HUDEP-2 (cell line): ENCODE measurements around the gene ZNF850.

ENCODE experiments used
- DNase-seq, 76 experiments: peaks; one replicate each; lab custom pipeline; 2025; ENCODE audit not compliant: unreplicated experiment in 76 of 76; lab: John Stamatoyannopoulos, UW

ZNF850 gene

DNA sequence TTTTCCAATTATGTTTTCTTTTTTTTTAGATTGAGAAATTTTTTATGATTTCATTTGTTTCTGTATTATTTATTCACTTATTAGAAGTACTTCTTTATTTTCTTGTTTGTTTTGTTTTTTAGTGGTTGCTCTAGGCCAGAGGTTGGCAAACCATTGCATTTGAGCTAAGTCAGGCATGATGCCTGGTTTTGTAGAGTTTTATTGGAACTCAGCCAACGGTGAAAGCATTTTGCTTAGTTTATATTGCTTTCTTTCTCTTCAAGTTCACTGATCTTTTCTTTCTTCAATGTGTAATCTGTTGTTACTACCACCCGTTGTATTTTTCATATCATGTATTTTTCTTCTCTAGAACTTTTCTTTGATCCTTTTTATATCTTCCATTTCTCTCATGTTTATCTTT, 65.5 kb downstream of the ZNF850 start:
- no peak for DNase-seq

DNA sequence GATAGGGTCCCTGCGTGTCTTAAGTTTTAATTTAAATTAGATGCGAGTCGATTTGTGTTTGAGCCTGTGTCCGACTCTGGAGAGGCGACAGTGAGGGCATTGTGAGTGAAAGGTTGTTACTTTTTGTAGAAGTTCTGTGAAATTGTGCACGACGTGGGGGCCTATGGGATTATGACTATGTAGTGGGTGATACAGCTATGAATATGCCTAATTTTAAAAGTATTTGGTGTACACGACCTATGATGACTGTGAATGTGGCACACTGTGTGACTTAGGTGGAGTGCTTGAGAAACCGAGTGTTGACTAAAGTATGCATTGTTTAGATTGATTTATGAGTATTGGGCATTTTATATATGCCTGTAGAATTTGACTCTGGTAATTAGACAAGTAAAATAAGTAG, 84.5 kb downstream of the ZNF850 start:
- DNase-seq = peak in 2 of 76 experiments; percentile 42 to 54

DNA sequence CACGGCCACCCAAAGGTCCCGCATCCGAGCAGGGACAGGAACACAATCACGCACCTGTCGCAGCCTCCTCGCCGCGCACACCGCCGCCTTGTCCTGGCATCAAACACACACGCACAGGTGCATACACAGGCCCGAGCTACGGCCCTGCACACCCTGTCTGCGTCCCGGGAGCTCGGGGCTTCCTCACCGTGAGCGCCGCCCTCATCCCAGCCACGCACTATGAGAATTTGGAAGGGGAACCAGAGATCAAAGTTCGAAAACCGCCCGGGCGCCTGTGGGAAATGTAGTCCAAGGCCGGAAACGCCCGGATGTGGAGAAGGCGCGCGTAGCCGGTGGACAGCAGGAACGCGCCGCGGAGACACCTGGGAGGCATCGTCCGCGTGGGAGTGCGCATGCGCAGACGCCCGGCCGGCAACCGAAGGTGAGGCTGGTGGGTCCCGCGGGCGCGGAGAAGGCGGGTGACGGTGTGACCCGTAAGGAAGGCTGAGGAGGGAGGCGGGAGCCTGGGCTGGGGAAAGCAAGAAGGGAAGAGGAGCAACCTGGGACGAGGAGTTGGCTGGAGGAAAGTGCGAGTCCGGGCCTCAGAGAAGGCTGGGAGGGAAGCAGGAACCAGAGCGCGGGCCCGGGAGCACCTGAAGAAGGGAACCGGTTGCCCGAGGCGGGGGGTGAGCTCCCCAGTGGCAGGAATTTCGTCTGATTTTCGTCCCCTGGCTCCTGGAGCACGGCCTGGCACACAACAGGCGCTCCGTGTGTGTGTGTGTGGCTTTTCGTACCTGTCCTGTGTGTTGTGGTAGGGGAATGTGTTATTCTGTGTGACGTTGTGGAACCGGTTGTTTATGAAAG, 85.2 kb downstream of the ZNF850 start, which contains the start of gene ZNF567:
ZNF567 (plus strand) TSS at position 399 of the 843 bp plus-strand sequence. CDS start 7,256 bp downstream, outside the sequence.
- DNase-seq = peak in 75 of 76 experiments; percentile 75 to 99 (median 97)

DNA sequence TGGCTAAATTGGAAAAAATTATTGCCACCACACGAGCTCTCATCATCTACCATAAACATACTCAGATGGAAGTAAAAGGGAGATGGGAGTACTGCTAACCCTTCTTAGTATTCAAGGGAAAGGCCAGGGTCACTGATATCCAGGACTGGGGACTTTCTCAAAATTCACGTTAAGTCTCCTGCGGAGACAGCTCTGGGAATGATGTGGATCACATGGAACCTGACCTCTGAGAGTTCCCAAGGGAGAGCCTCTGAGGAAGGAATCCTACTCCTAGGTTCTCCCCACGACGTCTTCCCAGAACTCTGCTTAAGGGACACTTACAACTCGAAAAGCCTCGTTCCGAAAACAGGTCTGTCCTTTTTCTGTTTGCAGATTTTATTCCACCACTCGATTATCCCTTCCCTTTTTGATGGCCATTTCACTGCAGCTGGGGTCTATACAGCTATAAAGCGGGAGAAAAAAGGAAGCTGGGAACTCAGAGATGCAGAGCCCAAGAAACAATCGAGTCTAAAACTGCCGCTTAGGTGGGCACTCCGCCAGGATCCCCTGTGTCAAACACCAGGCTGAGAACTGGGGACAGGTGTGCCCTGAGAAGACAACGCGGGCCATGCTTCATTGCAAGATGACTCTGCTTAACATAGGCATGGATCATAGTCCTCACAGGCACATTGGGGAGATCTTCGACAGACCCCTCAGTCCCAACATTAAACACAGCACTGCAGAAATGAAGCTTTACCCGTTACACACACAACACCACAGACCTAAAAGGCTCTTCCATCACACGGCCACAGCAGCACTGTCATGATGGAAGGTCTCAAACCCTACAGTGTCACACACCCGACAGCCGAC, 86.0 kb downstream of the ZNF850 start:
- peak in 15 of 76 experiments; percentile 3 to 66 (median 37) for DNase-seq

DNA sequence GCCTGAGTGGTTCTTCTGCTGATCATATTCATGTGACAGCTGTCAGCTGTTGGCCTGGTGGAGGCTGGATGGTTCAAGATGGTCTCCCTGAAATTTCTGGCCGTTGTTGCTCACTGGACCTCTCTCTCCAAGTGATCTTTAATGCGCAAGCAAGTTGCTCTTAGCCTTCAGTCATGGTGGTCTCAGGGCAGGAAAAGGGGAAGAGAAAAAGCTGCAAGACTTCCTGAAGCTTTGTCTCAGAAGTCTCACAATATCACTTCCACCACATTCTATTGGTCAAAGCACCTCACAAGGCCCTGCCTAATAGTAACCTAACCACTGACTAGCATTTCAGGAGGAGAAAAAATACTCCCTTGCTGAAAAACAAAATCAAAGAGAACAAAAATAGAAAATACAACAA, 86.8 kb downstream of the ZNF850 start:
- no peak for DNase-seq

DNA sequence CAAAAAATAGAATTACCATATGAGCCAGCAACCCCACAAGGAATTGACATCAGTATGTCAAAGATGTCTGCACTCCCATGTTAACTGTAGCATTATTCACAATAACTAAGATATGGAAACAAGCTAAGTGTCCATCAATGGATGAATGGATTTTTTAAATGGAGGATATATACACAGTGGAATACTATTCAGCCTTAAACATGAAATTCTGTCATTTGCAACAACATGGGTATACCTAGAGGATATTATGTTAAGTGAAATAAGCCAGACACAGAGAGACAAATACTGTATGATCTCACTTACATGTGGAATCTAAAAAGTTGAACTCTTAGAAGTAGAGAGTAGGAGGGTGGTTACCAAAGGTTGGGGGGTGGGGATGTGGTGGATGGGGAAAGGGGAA, 93.2 kb downstream of the ZNF850 start:
- DNase-seq = no peak

DNA sequence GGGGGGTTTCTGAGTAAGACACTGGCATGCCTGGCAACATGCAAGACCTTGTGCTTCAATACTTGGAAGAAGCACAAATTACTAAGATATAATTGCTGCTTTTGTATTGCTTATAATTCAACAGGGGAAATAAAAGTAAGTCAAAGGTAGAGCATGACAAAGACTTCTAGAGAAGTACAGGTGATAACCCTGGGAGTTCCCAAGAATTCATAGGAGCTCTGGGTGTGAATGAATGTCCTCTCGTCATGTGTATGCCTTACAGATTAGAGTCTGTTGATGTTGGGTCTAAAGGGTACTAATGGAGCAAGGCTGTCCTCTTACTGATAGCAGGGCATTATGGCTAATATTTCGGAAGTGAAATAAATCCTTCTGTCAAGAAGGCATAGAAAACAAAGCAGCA, 98.4 kb downstream of the ZNF850 start:
- no peak for DNase-seq

DNA sequence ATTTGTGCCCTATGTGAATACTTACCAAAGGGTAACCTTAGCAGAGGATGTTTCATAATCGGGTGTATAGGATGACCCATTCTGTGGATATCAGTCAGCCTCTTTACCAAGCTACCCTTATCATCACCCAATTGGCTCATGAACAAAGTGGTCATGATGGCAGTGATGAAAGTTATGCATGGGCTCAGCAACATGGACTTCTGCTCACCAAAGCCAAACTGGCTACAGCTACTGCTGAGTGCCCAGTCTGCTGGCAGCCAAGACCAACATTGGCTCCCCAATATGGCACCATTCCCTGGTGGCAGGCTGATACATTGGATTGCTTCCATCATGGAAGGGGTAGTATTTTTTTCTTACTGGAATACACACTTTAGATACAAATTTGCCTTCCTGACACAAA, 100.2 kb downstream of the ZNF850 start:
- DNase-seq = no peak

DNA sequence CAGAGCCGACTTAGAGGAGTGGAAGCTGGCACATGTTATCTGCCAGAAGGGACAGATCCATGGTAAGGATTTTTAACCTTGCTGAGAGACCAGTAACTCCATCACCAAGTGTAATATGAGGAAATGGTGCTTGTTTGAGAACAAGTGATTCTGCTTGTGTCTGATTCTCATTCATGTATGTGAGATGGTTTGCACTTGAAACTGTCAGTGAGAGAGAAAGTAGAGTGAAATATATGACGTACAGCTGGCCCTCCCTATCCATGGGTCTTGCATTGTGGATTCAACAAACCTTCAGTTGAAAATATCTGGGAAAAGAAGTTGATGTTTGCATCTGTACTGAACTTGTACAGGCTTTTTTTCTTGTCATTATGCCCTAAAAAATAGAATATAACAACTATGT, 104.0 kb downstream of the ZNF850 start:
- no peak for DNase-seq

DNA sequence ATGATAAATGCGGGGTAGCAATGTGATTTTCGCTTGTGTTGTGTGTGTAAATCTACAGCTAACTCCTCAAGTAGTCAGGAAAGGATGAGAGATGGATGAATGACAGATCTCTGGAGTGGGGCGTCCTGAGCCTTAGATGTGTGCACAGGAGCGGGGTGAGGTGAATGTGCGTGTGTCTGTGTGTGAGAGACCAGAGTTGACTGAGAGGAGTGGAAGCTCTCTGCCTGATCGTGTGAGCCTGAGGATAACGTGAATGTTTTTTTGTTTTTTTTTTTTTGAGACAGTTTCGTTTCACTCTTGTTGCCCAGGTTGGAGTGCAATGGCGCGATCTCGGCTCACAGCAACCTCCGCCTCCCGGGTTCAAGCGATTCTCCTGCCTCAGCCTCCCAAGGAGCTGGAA, 106.8 kb downstream of the ZNF850 start:
- DNase-seq = no peak
